ENCODE results near the gene PLXNA2.

- TF ChIP-seq EZH2 (IDR thresholded peaks at IDR 0.05; ENCODE audit: borderline replicate concordance, low read depth, low read length, severe bottlenecking) (no peak), CTCF (IDR thresholded peaks at IDR 0.05; ENCODE audit: extremely low read depth in 1 of 2, insufficient read depth in 1 of 2, low read depth in 1 of 2, low read length in 2 of 2) (no peak), MYC (IDR thresholded peaks at IDR 0.05; ENCODE audit: low read depth, low read length) (no peak), FOS (IDR thresholded peaks at IDR 0.05; ENCODE audit: borderline replicate concordance, insufficient read depth, low read length) (no peak), JUN (IDR thresholded peaks at IDR 0.05; ENCODE audit: borderline replicate concordance, insufficient read depth, insufficient read length, low read depth) (no peak), MAX (IDR thresholded peaks at IDR 0.05; ENCODE audit: insufficient read depth, insufficient read length) (no peak), POLR2AphosphoS5 (IDR thresholded peaks at IDR 0.05; ENCODE audit: insufficient read depth, low read depth, low read length) (no peak)
Observed at GRCh38 chr1:208093046-208093445, 151.1 kb downstream of the PLXNA2 start.
